Renal cortex interstitium (tissue), 11 donors: ENCODE data around the gene DUSP1. TPM values are rescaled to one million over a fixed set of nuclear protein-coding genes. Genes with fewer than 3 reads are reported as not detected.

Experiments
- DNase-seq, 11 donors: peaks; one replicate each; pipeline ENCODE4 v3.0.0-alpha.2; 2013; ENCODE audit warnings: low read depth in 9 of 11, low spot score in 4 of 11; ENCODE audit errors: extremely low read depth in 1 of 11
- polyA plus RNA-seq, 3 donors: library from polyadenylated mRNA; unstranded; fragments of 120-200 nt; gene quantifications; one replicate each; pipeline ENCODE4 v1.2.1, GENCODE V29; 2013; ENCODE audit not compliant: insufficient read length in 3 of 3

The DUSP1 gene
- polyA plus RNA-seq, 3 donors: 53.9 to 115 (median 86.6) TPM

DNA sequence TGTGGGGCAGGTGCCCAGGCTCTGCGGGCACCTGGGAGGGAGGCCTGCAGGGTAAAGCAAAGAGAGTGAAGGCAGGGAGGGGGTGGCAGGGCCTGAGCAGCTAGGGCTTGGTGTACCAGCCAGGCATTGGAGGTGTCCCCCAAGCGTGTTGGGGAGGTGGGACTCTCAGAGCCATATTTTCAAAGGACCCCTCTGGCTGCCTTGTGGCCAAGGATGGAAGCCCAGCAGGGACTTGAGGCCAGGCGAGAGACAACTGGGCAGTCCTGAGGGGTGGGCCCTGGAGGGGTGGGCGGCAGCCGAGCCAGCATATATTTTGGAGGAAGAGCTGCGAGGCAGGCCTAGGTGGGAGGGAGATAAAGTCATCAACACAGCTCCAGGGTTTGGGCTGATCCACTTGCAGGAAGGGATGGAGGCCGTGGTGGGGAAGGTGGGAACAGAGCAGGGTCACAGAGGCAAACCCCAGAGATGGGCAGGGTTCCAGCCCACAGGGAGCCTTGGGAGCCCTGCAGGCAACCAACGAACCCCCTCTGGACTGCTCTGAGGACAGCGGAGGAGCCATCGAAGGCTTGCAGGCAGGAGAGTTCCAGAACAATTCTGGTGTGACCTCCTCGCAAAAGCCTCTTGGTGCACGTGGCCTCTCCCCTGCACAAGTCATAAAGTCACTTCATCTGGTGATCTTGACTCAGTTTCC lies 35.7 kb downstream of the DUSP1 start:
- no peak for DNase-seq

DNA sequence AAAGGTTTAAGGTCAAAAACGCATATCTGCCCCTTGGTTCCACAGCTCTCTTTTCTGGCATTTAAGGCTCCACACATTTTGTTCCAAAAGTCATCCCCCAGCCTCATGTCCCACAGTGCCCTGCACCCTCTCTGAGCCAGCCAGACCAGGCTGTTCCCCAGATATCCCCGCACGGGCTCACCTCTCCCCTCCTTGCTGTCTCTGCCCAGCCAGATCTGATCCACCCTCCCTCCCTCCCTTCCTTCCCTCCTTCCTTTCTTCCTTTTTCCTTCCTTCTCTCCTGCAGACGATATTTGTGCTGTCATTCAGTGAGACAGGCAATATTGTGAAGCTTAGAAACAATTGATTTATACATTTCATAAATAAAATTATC lies 37.0 kb downstream of the DUSP1 start:
- DNase-seq: no peak

GRCh38 chr5:172733131-172733973 lies 37.6 kb downstream of the DUSP1 start:
- peak in 5 of 11 donors; percentile 50 to 74 (median 71) for DNase-seq

DNA sequence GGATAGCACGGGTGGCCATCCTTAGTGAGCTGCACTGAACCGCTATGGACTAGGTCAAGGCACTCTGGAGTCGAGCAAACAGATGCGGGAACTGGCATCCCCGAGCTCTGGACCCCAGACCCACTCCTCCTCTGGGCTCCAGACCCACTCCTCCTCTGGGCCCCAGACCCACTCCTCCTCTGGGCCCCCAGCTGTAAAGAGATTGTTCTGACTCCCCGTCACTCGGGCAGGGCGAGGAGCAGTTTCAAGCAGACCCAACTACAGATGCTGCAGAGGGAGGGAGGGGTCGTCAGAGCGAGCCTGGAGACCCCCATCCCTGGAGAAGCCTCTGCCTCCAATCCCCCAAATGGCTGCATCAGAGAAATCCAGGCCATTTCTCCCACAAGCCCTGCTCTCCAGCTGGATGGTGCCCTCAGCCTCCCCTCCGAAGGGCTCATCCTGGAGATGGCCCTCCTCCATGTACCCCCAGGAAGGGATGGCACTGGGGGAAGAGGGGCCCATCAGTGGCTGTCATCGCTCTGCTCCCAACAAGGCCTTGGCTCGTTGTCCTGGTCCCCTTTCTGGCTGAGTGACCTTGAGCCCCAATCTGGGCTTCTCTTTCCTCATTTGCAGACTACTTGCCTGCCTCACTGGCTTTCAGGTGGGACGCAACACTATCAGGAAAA lies 38.7 kb downstream of the DUSP1 start:
- no peak for DNase-seq

- no peak for DNase-seq
Observed at GRCh38 chr5:172731680-172732074, 39.3 kb downstream of the DUSP1 start.

- no peak for DNase-seq
Observed at GRCh38 chr5:172730981-172731679, 39.9 kb downstream of the DUSP1 start.

DNA sequence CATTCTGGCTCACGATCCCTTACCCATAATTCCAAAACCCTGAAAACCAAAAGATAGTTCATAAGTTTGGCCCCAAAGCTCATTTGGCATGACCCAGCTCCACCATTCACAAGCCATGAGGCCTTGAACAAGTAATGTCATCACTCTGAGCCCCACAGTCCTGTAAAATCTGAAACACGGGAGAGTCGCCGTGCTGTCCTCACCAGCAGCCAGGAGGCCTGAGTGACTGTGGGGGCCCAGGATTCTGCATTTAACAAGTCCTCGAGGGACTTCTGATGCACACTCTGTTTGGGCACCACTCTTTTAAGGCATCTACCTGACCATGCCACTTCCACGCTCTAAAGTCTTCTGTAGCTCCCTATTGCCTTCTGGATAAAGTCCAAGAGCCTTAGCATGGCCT lies 40.8 kb downstream of the DUSP1 start:
- DNase-seq: no peak

GRCh38 chr5:172729588-172729987 lies 41.4 kb downstream of the DUSP1 start:
- no peak for DNase-seq

DNA sequence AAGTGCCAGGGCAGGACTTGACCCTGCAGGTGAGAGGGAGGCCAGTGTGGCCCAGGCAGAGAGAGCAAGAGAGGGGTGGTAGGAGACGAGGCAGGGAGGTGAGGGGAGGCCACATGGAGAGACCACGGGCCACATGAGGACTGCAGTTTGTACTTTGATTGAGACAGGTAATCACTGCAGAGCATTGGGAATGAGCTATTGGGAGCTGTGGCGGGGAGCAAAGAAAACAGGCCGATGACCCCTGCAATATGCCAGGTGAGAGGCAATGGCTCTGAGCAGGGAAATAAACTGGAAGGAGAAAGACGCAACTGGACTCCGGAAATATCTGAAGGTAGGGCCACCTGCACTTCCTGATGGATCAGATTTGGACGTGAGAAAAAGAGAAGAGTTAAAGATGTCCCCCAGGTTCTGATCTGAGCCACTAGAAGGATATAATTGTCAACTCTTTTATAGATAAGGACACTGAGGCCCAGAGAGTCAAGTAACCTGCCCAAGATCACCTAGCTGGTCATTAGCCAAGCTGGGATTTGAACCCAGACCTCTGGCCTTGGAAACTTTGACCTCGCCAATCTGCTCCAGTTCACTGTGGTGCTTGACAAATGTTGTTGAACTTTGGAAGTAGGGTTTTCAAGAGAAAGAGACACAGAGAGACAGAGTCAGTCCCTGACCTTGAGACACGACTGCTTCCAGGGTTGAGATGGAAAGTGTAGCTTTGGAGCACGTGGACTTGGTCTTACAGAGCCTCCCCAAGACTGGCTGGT lies 42.3 kb downstream of the DUSP1 start:
- no peak for DNase-seq

GRCh38 chr5:172727551-172727950 lies 43.4 kb downstream of the DUSP1 start:
- no peak for DNase-seq

DNA sequence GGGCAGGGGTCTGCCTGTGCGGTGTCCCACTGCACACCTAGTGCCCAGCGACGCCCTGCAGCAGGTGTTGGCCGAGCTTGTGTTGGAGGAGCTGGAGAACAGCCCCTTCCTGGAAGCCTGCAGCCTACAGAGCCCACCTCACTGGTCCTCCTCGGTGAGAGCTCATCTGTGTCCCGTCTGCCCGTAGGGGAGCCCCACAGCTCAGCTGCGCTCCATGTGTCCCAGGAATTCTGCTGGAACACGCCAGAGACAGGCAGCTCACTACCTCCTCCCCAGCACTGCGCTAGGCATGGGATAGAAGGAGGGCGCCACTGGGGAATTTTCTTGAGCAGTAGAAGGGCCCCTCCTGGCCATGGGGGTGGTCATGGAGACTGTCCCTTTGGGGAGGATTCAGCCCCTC lies 44.0 kb downstream of the DUSP1 start:
- DNase-seq: no peak

GRCh38 chr5:172725785-172726184 lies 45.2 kb downstream of the DUSP1 start:
- no peak for DNase-seq

DNA sequence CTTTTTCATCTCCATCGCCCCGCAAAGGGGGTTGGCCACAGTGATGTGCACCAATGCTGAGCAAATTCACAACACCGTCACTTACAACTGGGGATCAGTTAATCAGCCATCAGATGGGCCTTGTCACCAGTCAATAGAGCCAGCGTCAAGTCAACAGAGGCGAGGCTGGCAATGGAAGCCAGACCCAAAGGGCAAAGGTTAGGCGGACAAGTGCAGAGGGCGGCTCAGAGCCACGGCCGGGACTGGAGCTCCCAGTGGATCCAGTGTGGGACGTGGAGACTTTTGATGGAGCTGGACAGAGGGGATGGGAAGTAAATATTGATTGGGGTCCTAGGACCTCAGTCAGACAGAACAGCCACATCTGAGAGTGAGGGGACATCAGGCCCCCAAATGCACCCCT lies 45.7 kb downstream of the DUSP1 start:
- DNase-seq: no peak

- no peak for DNase-seq
Observed at GRCh38 chr5:172724242-172725183, 46.5 kb downstream of the DUSP1 start.

DNA sequence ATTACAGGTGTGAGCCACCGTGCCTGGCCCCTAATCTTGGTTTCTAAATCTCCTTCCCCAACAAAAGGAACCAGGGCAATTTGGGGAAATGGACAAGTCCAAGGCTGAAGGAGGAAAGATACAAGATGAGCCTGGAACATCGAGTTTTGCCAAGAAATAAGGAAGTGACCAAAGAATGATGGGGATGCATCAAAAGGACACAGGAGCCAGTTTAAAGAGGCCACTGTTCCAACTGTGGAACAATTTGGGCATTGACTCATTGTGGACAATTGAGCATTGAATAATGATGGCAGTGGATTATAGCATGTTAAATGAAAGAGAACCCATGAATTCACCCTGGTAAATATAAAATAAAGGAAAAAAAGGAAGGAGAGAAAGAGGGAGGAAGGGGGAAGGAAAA lies 47.5 kb downstream of the DUSP1 start:
- DNase-seq: no peak

GRCh38 chr5:172722327-172722815 lies 48.6 kb downstream of the DUSP1 start:
- DNase-seq: no peak

- no peak for DNase-seq
Observed at GRCh38 chr5:172721455-172722326, 49.3 kb downstream of the DUSP1 start.
